GM21360 (cell line): ENCODE results near the gene RFWD3.

Experiments
- ATAC-seq: cut with Tn5 transposase; IDR thresholded peaks from one replicate; pipeline ENCODE4 v1.9.1; 2021; ENCODE audit warnings: mild to moderate bottlenecking, moderate library complexity; ENCODE audit not compliant: unreplicated experiment

Gene RFWD3

DNA sequence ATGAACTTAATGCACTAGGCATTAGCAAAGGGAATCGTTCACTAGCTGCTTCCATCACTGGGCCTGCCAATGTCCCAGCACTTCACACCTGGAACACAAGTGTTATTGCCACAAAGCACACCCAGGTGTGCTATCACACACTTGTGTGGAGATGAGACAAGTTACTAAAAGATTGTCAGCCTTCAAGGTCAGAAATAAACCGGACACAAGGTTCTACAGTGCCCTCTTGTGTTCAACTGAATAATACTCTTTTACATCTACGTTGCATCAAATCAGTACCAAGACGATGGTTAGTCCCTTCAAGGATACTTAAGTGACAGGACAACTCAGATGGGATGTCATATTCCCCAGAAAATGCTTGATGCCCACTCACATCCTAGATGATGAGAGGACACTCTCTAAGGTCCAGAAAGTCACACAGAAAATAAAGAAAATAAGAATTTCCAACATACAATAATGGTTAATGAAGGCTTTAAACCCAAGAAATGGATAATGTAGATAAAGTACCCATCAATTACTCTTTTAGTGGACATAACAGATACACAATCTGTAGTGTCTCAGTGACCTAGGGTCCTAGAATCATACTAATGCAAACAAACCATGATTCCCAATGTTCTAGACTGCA lies 43.4 kb downstream of the RFWD3 start:
- ATAC-seq = no peak

DNA sequence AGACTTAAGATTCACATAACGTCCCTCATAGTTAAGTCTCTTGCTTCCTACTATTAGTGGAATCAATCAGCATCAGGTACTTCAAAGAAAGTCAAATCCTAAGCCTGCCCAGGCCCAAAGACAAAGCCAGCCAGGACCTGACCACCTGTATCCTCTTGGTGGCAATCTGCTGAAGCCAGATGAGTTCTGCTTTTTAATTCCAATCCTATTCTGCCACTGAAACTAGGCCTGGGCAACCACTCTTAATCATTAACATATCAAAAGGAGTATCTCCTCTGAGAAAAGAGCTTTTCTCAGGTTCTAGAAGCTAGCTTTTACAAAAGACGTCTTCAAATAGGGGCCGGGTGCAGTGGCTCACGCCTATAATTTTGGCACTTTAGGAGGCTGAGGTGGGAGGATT lies 44.7 kb downstream of the RFWD3 start:
- no peak for ATAC-seq

DNA sequence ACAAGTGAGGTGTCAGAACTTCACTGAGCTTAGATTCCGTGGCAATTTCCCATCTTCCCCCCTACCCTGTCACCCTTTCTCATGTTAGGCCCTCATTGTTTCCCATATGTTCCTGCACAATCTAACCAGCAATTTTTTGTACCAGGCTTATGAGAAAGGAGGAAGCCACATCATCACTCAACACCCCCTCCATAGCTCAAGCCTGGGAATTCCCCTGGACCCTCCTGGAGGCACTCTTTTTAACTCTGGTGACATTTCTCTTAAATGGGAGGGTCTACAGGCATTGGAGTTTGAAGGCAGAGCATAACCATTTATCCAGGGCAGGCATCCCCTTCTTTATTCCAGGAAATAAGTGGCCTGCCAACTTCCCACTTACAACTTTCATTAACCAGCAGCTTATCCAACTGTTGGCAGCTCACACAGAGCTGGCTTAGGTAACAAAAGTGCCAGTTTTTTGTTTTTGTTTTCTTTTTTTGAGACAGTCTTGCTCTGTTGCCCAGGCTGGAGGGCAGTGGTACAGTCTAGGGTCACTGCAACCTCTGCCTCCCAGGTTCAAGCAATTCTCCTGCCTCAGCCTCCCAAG lies 49.4 kb downstream of the RFWD3 start:
- no peak for ATAC-seq

DNA sequence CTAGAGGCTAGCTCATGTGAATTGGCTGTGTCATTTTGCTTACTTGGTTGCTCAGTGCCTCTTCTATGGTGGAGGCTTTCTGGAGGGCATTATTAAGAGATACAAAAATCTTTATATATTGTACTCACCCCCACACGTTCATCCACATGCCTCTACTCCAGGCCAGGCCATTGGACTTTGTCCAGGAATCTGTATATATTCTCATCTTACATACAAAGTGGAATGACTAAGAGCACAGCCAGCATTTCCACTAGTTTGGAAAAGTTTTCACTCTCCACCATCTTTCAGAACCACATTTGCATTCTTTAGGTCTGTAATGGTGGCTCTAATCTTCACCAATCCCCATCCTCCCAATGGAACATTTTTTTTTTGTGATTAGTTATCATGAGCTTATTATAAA lies 55.0 kb downstream of the RFWD3 start:
- no peak for ATAC-seq

DNA sequence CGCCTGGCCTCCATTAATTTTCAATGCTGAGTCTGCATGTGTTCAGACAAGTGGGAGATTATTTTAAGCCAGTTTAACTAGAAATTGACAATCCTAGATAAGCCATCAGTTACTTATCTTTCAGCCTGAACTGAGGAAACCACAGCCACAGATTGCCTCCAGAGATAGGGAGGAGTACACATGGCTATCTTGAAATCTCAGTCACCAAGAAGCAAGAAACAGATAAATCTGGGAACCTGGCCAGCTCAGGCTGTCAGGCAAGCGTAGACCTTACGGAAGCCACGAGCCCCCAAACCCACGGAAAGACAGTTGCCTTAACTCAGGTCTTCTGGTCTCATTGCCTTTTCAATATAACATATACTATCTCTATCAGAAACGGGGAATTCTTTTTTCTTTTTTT lies 57.7 kb downstream of the RFWD3 start:
- ATAC-seq = no peak

DNA sequence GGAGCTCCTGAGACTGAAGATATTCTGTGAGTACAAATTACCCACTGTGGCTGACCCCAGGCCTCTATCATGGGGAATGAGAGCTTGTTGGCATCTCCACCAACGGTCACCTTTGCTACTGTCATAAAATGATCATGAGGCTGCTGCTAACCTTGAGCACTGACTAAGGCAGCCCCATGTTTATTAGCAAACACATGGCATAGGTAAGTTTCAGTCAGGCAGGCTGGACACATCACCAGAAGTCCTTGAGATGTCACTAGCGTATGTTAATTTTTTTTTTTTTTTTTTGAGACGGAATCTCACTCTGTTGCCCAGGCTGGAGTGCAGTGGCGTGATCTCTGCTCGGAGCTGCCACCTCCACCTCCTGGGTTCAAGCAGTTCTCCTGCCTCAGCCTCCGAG lies 58.3 kb downstream of the RFWD3 start:
- no peak for ATAC-seq

DNA sequence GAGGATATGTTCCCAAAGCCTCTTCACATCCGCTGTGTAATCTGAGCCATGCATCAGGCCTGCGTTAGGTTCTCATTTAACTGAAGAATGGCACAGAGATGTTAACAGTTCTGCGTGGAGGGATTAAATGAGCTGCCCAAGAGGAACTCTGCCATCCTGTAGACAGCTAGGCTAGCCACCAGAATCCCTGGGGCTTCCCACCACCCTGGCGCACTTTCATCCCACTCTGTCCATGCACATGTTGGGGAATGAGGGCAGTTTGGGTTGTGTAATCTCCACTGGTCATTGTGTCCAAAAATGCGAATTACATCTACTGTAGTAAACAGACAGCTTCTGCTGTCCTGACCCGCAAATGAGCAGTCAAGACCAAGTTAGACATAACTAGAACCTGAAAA lies 58.7 kb downstream of the RFWD3 start:
- no peak for ATAC-seq

DNA sequence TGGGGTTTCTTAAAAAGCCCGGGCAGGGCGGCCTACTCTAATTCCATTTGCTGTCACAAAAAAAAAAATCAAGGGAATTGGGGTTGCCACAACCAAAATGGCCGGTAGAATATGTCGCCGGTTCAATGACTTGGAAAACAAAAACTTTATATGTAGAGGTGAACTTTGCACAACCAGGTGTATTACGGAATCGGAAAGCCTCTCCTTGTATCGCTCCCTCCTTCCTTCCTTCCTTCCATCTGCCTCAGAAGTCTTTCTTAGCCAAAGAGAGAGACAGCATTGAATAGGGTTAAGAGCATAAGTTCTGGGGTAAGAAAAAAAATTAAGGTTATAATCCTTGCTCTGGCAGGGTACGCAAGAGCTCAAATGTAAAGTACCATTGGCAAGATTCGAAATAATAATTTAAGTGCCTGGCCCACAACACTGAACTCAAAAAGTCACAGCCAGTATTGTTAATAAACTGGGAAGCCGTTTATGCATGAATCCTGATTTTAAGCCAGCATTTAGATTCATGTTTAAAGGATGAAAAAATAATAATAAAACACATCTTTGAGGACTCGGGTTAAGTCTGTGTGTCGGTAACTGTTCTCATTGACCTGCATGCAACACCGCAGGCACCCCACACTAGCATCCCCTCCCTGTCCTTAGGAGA lies 59.2 kb downstream of the RFWD3 start:
- peak; percentile 14 for ATAC-seq

DNA sequence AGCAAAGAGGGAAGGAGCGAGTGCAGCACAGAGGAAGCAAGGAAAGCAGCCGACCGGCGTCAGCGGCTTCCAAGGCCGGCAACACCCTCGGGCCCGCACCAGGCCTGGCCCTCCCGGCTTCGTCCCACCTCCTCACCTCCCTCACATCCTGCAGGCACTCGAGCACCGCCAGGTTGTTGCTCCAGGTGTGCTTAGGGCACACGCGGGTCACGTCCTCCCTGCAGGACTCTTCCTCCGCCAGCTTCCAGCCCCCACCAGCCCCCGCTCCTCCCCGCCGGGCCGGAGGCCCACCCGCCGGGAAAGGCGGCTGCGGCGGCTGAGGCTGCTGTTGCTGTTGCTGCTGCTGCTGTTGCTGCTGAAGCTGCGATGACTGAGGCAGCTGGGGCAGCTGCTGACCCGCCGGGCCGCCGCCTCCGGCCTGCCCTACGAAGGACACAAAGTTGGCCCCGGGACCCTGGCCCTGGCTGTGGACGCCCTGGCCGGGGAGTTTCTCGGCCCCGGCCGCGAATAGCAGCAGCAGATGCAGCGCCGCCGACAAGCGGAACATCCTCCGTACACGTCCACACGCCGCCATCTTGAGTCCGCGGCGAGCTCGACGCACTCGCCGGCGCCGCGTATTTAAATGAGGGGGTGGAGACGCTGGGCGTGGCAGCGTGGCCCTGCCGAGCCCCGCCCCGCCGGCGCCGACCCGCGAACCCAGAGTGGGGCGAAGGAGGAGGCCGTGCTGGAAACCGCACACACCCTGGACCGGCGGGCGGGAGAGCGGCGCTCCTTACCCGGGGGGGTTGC lies 60.0 kb downstream of the RFWD3 start, which contains the start of gene GLG1:
Gene GLG1 (minus strand): TSS at position 594 of the 789 bp plus-strand sequence. CDS start 20 bp downstream, at position 574.
- ATAC-seq = peak; percentile 95

DNA sequence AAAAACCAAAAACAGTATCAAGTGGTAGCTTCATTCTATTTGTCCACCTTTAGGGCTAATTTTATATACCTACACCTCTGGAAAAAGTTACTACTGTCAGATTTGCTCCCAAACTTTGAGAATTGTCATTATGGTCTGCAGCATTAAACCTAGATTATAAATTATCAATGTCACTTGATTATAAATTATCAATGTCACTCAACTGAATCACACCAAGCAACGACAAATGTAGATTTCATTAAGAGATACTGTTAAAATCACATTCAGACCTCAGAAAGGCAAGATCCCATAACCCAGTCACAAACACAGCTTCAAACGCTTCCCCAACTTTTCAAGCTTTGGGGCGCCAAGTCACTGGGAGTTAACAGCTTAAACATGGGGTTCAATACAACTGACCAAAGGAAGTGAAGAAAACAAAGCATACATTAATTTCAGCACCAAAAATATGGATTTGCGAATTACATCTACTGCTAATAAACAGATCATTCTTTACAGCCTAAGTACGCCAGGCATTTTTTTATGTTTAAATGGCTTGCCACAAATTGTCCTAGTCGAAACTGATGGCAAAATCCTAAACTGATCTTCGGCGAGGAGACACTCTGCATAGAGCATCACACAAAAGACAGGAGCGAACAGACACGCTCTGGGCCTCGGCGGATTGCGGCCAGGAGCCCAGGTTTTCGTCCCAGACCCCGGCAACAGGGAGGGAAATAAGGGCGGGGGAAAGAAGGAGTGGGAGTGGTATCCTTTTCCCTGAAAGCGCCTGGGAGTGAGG lies 60.7 kb downstream of the RFWD3 start:
- ATAC-seq = no peak

DNA sequence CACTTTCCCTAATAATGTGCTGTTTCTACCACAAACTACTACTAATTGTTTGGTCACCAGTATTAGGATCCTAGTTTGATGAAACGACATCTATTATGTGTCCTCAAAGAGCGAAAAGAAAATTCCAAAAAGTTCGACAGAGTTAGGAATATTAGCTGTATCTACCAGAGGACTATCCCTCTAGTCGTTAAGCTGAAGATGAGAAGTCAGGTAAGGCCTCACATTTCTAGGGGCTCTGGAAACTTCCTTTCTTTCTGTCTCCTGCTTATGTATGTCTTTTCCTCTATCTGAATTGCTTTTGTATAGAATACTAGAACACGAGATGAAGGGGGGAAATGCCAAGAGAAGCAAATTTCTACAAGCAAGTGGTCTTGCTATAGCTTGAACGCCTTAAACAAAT lies 61.3 kb downstream of the RFWD3 start:
- no peak for ATAC-seq

DNA sequence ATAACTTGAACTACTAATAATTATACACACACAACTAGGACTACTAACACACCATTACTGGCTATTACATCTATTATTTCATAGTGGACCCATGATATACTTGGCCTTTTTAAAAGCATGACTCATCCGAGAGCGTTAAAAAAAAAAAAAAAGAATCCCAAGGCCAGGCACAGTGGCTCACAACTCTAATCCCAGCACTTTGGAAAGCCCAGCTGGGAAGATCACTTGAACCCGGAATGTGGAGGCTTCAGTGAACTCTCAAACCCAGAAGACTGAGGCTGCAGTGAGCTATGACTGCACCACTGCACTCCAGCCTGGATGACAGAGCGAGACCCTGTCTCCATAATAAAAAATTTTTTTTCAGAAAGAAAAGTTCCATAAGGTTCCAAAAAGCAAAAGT lies 62.8 kb downstream of the RFWD3 start:
- ATAC-seq = no peak

DNA sequence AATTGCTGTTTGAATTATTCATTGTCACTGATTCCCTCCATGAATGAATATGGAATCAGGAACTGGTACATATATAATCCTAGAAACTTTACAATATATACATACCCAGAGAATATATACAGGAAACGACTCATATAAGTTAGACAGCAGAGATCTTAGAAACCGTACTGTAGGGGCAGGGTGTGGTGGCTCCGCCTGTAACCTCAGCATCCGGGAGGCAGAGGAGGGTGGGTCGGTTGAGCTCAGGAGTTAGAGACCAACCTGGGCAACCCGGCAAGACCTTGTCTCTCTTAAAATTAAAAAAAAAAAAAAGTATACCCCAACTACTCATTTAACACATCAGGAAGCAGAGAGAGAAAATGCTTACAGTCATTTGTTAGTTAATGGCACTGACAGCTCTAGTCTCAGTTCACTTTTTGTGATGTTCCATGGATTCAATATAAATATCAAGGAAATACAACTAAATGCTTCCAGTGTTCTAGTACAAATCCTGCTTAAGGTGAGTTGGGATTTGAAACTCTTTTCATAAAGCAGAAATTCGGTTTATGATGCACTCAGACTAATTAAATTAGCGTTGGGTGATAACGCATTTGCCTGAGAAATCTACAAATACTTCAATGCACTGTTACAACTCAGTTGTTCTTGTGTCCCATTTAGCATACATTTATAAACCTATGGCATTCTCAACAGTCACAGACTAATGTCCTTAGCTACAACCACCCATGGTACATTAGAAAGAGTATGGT lies 65.4 kb downstream of the RFWD3 start:
- ATAC-seq = no peak

DNA sequence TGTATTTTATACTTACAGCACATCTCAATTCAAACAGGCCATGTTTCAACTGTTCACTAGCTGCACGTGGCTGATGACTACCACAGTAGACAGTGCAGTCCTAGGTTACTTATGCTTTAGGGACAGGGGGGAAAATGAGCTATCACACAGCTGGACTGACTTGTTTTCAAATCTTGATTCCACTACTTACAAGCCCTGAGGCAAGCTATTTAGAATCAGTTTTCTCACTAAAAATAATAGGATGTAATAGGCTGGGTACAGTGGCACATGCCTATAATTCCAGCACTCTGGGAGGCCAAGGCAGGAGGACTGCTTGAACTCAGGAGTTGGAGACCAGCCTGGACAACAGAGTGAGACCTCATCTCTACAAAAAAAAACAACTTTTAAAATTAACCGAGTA lies 70.1 kb downstream of the RFWD3 start:
- no peak for ATAC-seq

DNA sequence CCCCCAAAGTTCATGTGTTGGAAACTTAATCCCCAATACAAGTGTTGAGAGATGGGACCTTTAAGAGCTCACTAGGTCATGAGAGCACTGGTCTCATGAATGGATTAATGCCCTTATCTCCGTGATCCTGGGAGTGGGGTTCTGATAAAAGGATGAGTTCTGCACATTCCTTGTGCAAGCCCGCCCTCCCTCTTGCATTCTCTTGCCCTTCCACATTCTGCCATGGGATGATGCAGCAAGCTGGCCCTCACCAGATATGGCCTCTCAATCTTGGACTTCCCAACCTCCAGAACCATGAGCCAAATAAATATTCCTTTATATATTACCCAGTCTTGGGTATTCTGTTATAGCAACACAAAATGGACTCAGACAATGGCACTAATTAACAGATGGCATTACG lies 73.8 kb downstream of the RFWD3 start:
- ATAC-seq = no peak

DNA sequence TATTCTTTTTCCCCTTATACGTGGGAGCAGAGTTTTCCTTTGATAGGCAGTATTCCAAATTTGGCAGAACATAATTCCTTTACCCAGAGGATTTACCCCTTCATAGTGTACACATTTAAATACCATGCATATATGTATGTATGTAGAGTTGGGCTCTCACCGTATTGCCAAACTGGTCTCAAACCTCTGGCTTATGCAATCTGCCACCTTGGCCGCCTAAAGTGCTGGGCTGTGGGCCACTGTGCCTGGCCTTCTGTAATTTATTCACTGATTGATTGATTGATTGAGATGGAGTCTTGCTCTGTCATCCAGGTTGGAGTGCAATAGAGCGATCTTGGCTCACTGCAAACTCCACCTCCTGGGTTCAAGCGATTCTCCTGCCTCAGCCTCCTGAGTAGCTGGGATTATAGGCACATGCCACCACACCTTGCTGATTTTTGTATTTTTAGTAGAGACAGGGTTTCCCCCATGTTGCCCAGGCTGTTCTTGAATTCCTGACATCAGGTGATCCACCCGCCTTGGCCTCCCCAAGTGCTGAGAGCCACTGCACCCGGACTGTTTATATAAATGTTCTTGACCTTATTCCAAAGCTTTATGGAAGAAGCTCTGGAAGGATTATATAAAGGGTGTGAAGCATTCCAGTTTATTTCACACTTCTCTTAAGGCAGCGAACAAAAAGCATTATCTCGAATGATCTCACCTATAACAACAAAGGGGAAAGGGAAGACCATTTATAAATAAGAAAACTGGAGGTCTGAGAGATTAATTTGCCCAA lies 74.6 kb downstream of the RFWD3 start:
- ATAC-seq = no peak

DNA sequence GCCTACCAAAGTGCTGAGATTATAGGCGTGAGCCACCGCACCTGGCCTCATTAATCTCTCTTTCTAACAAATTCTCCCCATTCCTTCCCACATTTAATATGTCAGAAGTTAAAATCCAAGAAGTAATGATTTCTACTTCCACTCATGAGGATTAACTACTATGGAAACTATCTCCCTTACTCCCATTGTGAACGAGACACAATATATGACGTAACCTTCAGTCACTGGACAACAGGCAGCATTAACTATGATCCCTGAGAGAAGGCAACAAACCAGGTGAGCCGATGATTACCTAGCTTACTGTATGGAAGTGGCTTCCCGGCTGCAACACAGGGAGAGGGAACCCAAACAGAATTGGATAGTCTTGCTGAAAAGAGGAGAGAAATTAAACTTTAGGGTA lies 79.7 kb downstream of the RFWD3 start:
- no peak for ATAC-seq

DNA sequence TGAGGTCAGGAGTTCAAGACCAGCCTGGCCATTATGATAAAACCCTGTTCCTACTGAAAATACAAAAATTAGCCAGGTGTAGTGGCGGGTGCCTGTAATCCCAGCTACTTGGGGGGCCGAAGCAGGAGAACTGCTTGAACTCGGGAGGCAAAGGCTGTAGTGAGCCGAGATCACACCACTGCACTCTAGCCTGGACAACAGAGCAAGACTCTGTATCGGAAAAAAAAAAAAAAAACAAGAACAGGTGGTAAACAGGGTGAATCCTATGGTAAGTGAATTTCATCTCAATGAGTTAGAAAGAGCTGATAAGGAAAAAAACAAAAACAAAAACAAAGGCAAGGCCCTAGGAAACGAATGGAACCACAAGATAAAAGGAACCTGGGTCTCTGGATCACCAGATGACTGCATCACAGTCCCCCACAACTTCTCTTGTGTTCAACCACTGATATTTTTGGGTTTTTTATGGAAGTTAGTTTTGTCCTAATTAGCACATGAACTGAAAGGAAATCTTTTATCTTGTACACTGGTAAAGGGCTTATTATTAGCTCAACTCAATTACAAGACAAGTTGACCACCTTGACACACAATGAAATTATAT lies 80.7 kb downstream of the RFWD3 start:
- ATAC-seq = no peak
